ENCODE measurements around the gene PPAT.

DNA sequence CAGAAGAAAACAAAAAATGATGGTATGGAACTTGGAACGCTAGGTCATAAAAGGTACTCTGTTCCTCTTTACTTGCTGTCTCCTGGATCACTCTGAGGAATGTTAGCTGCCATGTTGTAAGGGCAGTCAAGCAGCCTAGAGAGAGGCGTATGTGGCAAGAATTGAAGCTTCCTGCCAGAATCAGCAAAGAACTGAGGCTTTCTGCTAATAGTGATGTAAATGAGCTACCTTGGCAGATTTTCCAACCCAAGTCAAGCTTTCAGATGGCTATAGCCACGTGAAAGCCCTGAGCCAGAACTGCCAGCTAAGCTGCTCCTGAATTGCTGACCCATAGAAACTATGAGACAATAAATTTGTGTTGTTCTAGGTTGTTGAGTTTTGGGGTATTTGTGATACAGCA lies 86.8 kb downstream of the PPAT start:
- TF ChIP-seq CTCF (IDR thresholded peaks at IDR 0.05): no peak
- TF ChIP-seq POLR2A (IDR thresholded peaks at IDR 0.05): no peak
- no peak for TF ChIP-seq EP300 (IDR thresholded peaks at IDR 0.05)
- no peak for TF ChIP-seq POLR2AphosphoS5 (IDR thresholded peaks at IDR 0.05)
